Tibial artery (tissue), 4 donors: ENCODE results near the gene TSHZ2.

Source experiments
- DNase-seq, 2 donors: peaks; one replicate each; pipeline ENCODE4 v3.0.0-alpha.2; 2019
- H3K27ac ChIP-seq, 2 donors: fragments of 200-600 bp; sonication (generic) in 1 of 2; 1 replicate in 1 of 2; 2 replicates in 1 of 2; pipeline ENCODE4 v1.5.1; 2018 to 2019; ENCODE audit warnings: mild to moderate bottlenecking in 1 of 2
- H3K27me3 ChIP-seq, 2 donors: fragments of 200-600 bp; sonication (generic) in 1 of 2; one replicate each; pipeline versions ENCODE4 v1.5.1 to v1.6.0; 2016 to 2019
- H3K36me3 ChIP-seq, 3 donors: fragments of 200-600 bp; sonication (generic) in 2 of 3; one replicate each; pipeline ENCODE4 v1.5.1; 2016 to 2019; ENCODE audit warnings: mild to moderate bottlenecking in 2 of 3
- H3K4me1 ChIP-seq, 4 donors: fragments of 200-600 bp; sonication (generic) in 2 of 4; 1 replicate in 3 of 4; 2 replicates in 1 of 4; pipeline ENCODE4 v1.5.1; 2016 to 2019
- H3K4me3 ChIP-seq, 2 donors: fragments of 200-600 bp; sonication (generic) in 1 of 2; 1 replicate in 1 of 2; 2 replicates in 1 of 2; pipeline ENCODE4 v1.5.1; 2018 to 2019; ENCODE audit warnings: mild to moderate bottlenecking in 2 of 2
- H3K9me3 ChIP-seq, 3 donors: fragments of 200-600 bp; sonication (generic) in 1 of 3; one replicate each; pipeline ENCODE4 v1.5.1; 2016 to 2019
- intact Hi-C: fragments of 100-400 bp; cut with DNase I; formaldehyde crosslinking; loops from one replicate; pipeline ENCODE4 v1.15.0; 2023; ENCODE audit warnings: low total_unique reads
- TF ChIP-seq, protein P1 (sequence below), 2 experiments: fragments of 200-600 bp in 1 of 2; fragments of 450-650 bp in 1 of 2; IDR thresholded peaks; one replicate each; pipeline ENCODE4 v1.5.1; 2017 to 2019; ENCODE audit warnings: antibody characterized with exemption in 2 of 2, mild to moderate bottlenecking in 1 of 2, moderate library complexity in 1 of 2

Gene TSHZ2

DNA sequence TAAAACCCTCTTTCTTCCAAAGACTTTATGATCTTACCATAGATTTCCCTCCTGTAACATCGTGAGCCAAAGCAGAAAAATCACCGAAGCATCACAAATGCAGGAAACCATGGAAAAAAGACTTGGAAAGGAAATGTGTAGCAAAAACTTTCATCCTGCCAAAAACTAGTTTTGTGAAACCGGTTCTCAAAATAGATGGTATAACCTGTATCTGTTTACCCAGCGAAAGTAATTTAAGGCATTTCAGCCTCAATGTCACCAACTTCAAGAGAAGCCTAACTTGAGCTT is 407.6 kb downstream of the TSHZ2 start:
- no peaks in the 10 kb centered on the region for H3K36me3 ChIP-seq
- no peaks in the 10 kb centered on the region for H3K9me3 ChIP-seq
- TF ChIP-seq, protein P1, sequence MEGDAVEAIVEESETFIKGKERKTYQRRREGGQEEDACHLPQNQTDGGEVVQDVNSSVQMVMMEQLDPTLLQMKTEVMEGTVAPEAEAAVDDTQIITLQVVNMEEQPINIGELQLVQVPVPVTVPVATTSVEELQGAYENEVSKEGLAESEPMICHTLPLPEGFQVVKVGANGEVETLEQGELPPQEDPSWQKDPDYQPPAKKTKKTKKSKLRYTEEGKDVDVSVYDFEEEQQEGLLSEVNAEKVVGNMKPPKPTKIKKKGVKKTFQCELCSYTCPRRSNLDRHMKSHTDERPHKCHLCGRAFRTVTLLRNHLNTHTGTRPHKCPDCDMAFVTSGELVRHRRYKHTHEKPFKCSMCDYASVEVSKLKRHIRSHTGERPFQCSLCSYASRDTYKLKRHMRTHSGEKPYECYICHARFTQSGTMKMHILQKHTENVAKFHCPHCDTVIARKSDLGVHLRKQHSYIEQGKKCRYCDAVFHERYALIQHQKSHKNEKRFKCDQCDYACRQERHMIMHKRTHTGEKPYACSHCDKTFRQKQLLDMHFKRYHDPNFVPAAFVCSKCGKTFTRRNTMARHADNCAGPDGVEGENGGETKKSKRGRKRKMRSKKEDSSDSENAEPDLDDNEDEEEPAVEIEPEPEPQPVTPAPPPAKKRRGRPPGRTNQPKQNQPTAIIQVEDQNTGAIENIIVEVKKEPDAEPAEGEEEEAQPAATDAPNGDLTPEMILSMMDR (IDR thresholded peaks at IDR 0.05) = no peak
- H3K27ac ChIP-seq = no peak overlapping the region
- H3K27me3 ChIP-seq = no peaks in the 10 kb centered on the region
- H3K4me3 ChIP-seq = no peak overlapping the region
- peaks cover 0 to 5% (median 0%) of the 10 kb centered on the region in 4 donors for H3K4me1 ChIP-seq
- DNase-seq = no peak
- intact Hi-C loops = no loop called here

GRCh38 chr20:53381568-53382262 is 409.6 kb downstream of the TSHZ2 start:
- intact Hi-C loops = no loop called here
- Histone ChIP-seq H3K27me3 (no peaks in the 10 kb centered on the region), H3K36me3 (no peaks in the 10 kb centered on the region), H3K4me3 (no peak overlapping the region), H3K4me1 (peaks cover 0 to 5% (median 0%) of the 10 kb centered on the region in 4 donors), H3K9me3 (no peaks in the 10 kb centered on the region), H3K27ac (no peak overlapping the region)
- TF ChIP-seq, protein P1 (IDR thresholded peaks at IDR 0.05) = no peak
- DNase-seq = no peak

GRCh38 chr20:53382263-53382844 is 410.2 kb downstream of the TSHZ2 start:
- Histone ChIP-seq H3K9me3 (no peaks in the 10 kb centered on the region), H3K4me3 (no peak overlapping the region), H3K27ac (no peak overlapping the region), H3K4me1 (peaks cover 0 to 5% (median 0%) of the 10 kb centered on the region in 4 donors), H3K27me3 (no peaks in the 10 kb centered on the region), H3K36me3 (no peaks in the 10 kb centered on the region)
- intact Hi-C loops = no loop called here
- TF ChIP-seq, protein P1 (IDR thresholded peaks at IDR 0.05) = no peak
- DNase-seq = no peak

DNA sequence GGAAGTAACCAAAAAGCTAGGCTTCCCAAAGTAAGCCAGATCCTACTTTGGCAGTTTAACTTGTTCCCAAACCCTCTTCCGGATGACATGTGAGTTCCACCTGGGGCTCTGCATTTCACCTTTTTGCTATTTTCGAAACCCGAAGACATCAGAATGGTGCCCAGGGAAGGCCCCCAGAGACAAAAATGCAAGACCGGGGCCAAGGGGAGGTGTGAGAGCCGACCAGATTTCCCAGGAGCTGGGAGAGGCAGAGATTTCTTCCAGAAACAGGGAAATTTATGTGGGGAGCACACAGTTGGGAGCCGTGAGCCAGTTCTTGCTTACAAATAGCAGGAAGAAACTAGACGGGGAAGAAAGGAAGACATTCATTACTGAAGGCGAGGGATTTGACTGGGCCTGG is 411.8 kb downstream of the TSHZ2 start:
- Histone ChIP-seq H3K9me3 (no peaks in the 10 kb centered on the region), H3K27me3 (no peaks in the 10 kb centered on the region), H3K4me1 (peaks cover 0 to 5% (median 0%) of the 10 kb centered on the region in 4 donors), H3K36me3 (no peaks in the 10 kb centered on the region), H3K4me3 (no peak overlapping the region), H3K27ac (no peak overlapping the region)
- TF ChIP-seq, protein P1 (IDR thresholded peaks at IDR 0.05) = no peak
- intact Hi-C loops = no loop called here
- DNase-seq = no peak

DNA sequence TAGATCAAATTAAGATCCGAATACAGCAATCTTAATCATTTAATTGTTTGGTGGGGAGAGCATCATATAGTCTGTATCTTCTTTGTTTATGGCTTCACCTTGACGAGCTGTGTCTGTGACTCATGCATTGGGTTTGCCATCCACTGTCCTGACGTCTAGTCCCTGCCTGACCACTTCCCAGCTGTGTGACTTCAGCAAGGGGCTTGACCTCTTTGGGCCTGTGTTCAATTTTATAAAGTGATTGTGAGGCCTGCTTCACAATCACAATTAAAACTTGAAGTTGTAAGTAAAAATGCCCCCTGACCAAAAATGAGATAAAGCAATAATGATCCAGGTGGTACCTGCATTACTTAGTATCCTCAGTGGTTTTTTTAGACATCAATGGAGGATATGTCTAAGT is 412.2 kb downstream of the TSHZ2 start:
- intact Hi-C loops = no loop called here
- peaks cover 0 to 5% (median 0%) of the 10 kb centered on the region in 4 donors for H3K4me1 ChIP-seq
- no peak for DNase-seq
- H3K27ac ChIP-seq = no peak overlapping the region
- no peaks in the 10 kb centered on the region for H3K27me3 ChIP-seq
- H3K4me3 ChIP-seq = no peak overlapping the region
- TF ChIP-seq, protein P1 (IDR thresholded peaks at IDR 0.05) = no peak
- no peaks in the 10 kb centered on the region for H3K9me3 ChIP-seq
- H3K36me3 ChIP-seq = no peaks in the 10 kb centered on the region
